NCI-H1930 (cell line): ENCODE data around the gene NOM1.

Source experiments
- DNase-seq, 2 experiments: peaks; one replicate each; lab custom pipeline; 2025; lab: John Stamatoyannopoulos, UW

Gene NOM1

GRCh38 chr7:157016352-157017041, 67.0 kb downstream of the NOM1 start:
- no peak for DNase-seq

- no peak for DNase-seq
Measured at GRCh38 chr7:157017149-157017548, 67.6 kb downstream of the NOM1 start.

- no peak for DNase-seq
Measured at GRCh38 chr7:157017603-157018327, 68.3 kb downstream of the NOM1 start.

- no peak for DNase-seq
Measured at GRCh38 chr7:157018328-157018996, 69.0 kb downstream of the NOM1 start.

- no peak for DNase-seq
Measured at GRCh38 chr7:157018997-157019608, 69.6 kb downstream of the NOM1 start.

GRCh38 chr7:157019718-157020451, 70.4 kb downstream of the NOM1 start:
- DNase-seq: no peak

- DNase-seq: no peak
Measured at GRCh38 chr7:157020514-157021070, 71.1 kb downstream of the NOM1 start.

- no peak for DNase-seq
Measured at GRCh38 chr7:157021071-157021870, 71.8 kb downstream of the NOM1 start.

GRCh38 chr7:157021871-157022680, 72.6 kb downstream of the NOM1 start:
- DNase-seq: no peak
